Measurements from ENCODE around the gene GART.

The GART gene

DNA sequence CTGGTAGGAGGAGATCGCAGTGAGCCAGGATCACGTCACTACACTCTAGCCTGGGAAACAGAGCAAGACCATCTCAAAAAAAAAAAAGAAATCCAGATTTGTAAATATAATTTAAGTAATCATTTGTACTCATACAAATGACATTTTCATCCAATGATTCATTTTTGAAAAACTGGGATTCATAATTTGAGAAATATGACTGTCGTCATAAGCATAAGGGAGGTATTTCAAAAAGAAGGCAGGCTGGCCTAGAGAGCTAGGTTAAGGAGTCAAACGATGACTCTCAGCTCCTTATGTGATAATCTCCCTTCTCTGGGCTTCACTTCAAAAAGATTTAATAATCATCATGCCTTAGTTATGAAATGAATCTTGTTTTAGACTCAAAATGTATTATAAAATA is 2.3 kb downstream of the GART start:
- Histone ChIP-seq H3K27ac (replicated peaks) (no peak overlapping the region), H3K4me3 (replicated peaks; ENCODE audit: insufficient read depth, low read length) (no peak overlapping the region), H3K27me3 (ENCODE audit: insufficient read depth, poor library complexity, severe bottlenecking) (no peaks in the 10 kb centered on the region)
- TF ChIP-seq SPI1 (IDR thresholded peaks at IDR 0.05; ENCODE audit: borderline replicate concordance, low read depth) (no peak), GABPA (IDR thresholded peaks at IDR 0.05; ENCODE audit: low read depth) (no peak), POLR2AphosphoS5 (IDR thresholded peaks at IDR 0.05; ENCODE audit: low read depth) (no peak)
- TF ChIP-seq, protein P1, sequence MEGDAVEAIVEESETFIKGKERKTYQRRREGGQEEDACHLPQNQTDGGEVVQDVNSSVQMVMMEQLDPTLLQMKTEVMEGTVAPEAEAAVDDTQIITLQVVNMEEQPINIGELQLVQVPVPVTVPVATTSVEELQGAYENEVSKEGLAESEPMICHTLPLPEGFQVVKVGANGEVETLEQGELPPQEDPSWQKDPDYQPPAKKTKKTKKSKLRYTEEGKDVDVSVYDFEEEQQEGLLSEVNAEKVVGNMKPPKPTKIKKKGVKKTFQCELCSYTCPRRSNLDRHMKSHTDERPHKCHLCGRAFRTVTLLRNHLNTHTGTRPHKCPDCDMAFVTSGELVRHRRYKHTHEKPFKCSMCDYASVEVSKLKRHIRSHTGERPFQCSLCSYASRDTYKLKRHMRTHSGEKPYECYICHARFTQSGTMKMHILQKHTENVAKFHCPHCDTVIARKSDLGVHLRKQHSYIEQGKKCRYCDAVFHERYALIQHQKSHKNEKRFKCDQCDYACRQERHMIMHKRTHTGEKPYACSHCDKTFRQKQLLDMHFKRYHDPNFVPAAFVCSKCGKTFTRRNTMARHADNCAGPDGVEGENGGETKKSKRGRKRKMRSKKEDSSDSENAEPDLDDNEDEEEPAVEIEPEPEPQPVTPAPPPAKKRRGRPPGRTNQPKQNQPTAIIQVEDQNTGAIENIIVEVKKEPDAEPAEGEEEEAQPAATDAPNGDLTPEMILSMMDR (IDR thresholded peaks at IDR 0.05; ENCODE audit: insufficient read depth, low read length): no peak
- TF ChIP-seq, protein P2, sequence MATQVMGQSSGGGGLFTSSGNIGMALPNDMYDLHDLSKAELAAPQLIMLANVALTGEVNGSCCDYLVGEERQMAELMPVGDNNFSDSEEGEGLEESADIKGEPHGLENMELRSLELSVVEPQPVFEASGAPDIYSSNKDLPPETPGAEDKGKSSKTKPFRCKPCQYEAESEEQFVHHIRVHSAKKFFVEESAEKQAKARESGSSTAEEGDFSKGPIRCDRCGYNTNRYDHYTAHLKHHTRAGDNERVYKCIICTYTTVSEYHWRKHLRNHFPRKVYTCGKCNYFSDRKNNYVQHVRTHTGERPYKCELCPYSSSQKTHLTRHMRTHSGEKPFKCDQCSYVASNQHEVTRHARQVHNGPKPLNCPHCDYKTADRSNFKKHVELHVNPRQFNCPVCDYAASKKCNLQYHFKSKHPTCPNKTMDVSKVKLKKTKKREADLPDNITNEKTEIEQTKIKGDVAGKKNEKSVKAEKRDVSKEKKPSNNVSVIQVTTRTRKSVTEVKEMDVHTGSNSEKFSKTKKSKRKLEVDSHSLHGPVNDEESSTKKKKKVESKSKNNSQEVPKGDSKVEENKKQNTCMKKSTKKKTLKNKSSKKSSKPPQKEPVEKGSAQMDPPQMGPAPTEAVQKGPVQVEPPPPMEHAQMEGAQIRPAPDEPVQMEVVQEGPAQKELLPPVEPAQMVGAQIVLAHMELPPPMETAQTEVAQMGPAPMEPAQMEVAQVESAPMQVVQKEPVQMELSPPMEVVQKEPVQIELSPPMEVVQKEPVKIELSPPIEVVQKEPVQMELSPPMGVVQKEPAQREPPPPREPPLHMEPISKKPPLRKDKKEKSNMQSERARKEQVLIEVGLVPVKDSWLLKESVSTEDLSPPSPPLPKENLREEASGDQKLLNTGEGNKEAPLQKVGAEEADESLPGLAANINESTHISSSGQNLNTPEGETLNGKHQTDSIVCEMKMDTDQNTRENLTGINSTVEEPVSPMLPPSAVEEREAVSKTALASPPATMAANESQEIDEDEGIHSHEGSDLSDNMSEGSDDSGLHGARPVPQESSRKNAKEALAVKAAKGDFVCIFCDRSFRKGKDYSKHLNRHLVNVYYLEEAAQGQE (IDR thresholded peaks at IDR 0.05; ENCODE audit: insufficient replicate concordance, low read depth): no peak
- no peak for DNase-seq (ENCODE audit: low read depth in 1 of 2, low spot score in 1 of 2)

DNA sequence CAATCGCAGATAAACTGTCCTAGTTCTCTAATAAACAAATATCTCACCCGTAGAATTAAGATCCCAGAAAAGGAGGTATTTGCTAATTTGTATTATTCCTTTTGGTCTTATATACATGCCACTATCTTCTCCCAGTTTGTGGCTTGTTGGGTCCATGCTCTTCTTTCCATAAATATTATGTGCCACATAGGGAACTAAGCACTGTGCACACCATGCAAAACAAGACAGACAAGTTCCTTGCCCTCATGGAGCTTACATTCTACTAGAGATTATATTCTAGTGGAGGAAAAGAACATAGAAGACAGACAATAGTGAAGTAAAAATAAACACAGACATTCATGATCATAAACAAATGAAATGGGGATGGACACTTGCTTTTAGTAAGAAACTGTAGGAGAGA is 4.7 kb downstream of the GART start:
- H3K27me3 ChIP-seq (ENCODE audit: insufficient read depth, poor library complexity, severe bottlenecking): no peaks in the 10 kb centered on the region
- no peak overlapping the region for H3K27ac ChIP-seq (replicated peaks)
- no peak for DNase-seq (ENCODE audit: low read depth in 1 of 2, low spot score in 1 of 2)
- no peak overlapping the region for H3K4me3 ChIP-seq (replicated peaks; ENCODE audit: insufficient read depth, low read length)
- TF ChIP-seq, protein P1 (IDR thresholded peaks at IDR 0.05; ENCODE audit: insufficient read depth, low read length): no peak
- no peak for TF ChIP-seq SPI1 (IDR thresholded peaks at IDR 0.05; ENCODE audit: borderline replicate concordance, low read depth)
- TF ChIP-seq, protein P2 (IDR thresholded peaks at IDR 0.05; ENCODE audit: insufficient replicate concordance, low read depth): no peak
- no peak for TF ChIP-seq POLR2AphosphoS5 (IDR thresholded peaks at IDR 0.05; ENCODE audit: low read depth)
- no peak for TF ChIP-seq GABPA (IDR thresholded peaks at IDR 0.05; ENCODE audit: low read depth)

DNA sequence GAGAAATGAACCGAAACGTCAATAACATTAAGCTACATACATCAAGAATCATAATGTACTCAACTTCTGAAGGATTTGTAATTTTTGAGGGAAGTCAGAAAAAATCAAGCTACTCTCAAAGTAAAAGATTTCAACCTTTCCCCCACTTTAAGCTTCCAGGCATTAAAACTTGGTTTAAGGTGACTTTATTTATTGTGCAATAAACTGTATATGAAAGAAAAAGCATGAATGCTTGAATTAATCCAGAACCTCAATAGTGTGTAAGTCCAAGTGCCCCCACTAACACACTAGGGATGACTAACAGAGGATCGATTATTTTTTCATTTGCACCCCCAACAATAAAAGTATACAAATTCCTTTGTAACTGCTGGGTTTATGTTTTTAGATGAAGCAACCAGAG is 10.9 kb downstream of the GART start:
- no peak overlapping the region for H3K27ac ChIP-seq (replicated peaks)
- H3K27me3 ChIP-seq (ENCODE audit: insufficient read depth, poor library complexity, severe bottlenecking): no peaks in the 10 kb centered on the region
- TF ChIP-seq SPI1 (IDR thresholded peaks at IDR 0.05; ENCODE audit: borderline replicate concordance, low read depth): no peak
- TF ChIP-seq, protein P1 (IDR thresholded peaks at IDR 0.05; ENCODE audit: insufficient read depth, low read length): no peak
- no peak for TF ChIP-seq POLR2AphosphoS5 (IDR thresholded peaks at IDR 0.05; ENCODE audit: low read depth)
- TF ChIP-seq GABPA (IDR thresholded peaks at IDR 0.05; ENCODE audit: low read depth): no peak
- TF ChIP-seq, protein P2 (IDR thresholded peaks at IDR 0.05; ENCODE audit: insufficient replicate concordance, low read depth): no peak
- no peak for DNase-seq (ENCODE audit: low read depth in 1 of 2, low spot score in 1 of 2)
- H3K4me3 ChIP-seq (replicated peaks; ENCODE audit: insufficient read depth, low read length): no peak overlapping the region

Data from HL-60 (cell line).